ENCODE measurements around the gene VPS35.

Gene VPS35

GRCh38 chr16:46673320-46674013 lies 15.5 kb downstream of the VPS35 start:
- Mint-ChIP-seq H3K27ac (no peak overlapping the region), H3K36me3 (ENCODE audit: low read depth) (peaks cover 75% of the 10 kb centered on the region), H3K9me3 (no peaks in the 10 kb centered on the region), H3K4me3 (no peak overlapping the region), H3K4me1 (no peaks in the 10 kb centered on the region), H3K27me3 (ENCODE audit: low read depth) (no peaks in the 10 kb centered on the region)
- peak; percentile 60 to 84 (median 70) for TF ChIP-seq CTCF (IDR thresholded peaks at IDR 0.05; ENCODE audit: unreplicated experiment in 3 of 3)

DNA sequence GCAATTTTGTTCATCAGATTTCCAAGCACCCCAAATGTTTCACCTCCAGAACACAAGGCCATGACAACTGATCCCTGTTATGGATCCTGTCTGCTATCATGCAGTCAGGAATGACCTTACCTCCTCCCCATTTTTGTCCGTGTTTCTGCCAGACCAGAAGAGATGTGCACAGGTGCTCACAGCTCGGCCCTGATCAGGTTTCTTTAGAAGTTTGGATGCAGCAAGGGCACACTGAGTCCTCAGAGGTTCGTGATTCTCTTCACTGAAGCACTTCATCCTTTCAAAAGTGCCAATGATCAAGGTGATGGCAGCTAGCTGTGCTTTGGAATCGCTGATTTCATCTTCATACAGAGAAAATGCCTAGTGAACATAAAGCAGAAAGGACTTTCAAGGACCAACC lies 26.9 kb downstream of the VPS35 start:
- Mint-ChIP-seq H3K9me3 (no peaks in the 10 kb centered on the region), H3K27ac (no peak overlapping the region), H3K4me3 (no peak overlapping the region), H3K4me1 (no peaks in the 10 kb centered on the region), H3K36me3 (ENCODE audit: low read depth) (peaks cover 79% of the 10 kb centered on the region), H3K27me3 (ENCODE audit: low read depth) (no peaks in the 10 kb centered on the region)
- no peak for TF ChIP-seq CTCF (IDR thresholded peaks at IDR 0.05; ENCODE audit: unreplicated experiment in 3 of 3)

DNA sequence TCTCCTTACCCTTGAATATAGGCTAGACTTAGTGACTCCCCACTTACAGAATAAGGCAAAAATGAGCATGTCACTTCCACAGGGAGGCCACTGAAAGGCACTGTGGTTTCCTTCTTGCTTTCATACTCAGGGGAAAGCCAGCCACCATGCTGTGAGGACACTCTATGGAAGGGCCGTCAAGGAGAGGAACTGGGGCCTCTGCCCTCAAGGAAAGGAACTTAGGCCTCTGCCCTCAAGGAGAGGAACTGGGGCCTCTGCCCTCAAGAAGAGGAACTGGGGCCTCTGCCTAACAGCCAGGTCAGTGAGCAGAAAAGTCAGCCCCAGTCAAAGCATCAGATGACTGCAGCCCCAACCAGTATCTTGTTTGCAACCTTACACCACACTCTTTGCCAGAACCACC lies 30.1 kb downstream of the VPS35 start:
- Mint-ChIP-seq H3K4me1 (no peaks in the 10 kb centered on the region), H3K27ac (no peak overlapping the region), H3K9me3 (no peaks in the 10 kb centered on the region), H3K4me3 (no peak overlapping the region), H3K27me3 (ENCODE audit: low read depth) (no peaks in the 10 kb centered on the region), H3K36me3 (ENCODE audit: low read depth) (peaks cover 69% of the 10 kb centered on the region)
- no peak for TF ChIP-seq CTCF (IDR thresholded peaks at IDR 0.05; ENCODE audit: unreplicated experiment in 3 of 3)

DNA sequence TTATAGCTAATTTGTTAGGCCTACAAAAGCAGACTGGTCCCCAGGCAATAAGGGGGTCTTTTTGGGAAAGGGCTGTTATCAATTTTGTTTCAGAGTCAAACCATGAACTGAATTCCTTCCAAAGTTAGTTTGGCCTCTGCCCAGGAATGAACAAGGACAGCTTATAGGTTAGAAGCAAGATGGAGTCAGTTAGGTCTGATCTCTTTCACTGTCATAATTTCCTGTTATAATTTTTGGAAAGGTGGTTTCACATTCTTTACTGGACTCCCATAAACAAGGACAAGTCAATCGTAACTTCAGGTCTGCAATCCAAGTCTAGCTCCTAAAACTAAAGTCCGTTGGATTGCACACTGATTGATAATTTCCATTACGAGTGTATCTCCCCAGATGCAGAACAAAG lies 37.7 kb downstream of the VPS35 start:
- no peaks in the 10 kb centered on the region for H3K27me3 Mint-ChIP-seq (ENCODE audit: low read depth)
- TF ChIP-seq CTCF (IDR thresholded peaks at IDR 0.05; ENCODE audit: unreplicated experiment in 3 of 3) = no peak
- no peak overlapping the region for H3K4me3 Mint-ChIP-seq
- peaks cover 12% of the 10 kb centered on the region for H3K36me3 Mint-ChIP-seq (ENCODE audit: low read depth)
- H3K4me1 Mint-ChIP-seq = peaks cover 11% of the 10 kb centered on the region
- H3K9me3 Mint-ChIP-seq = peaks cover 3% of the 10 kb centered on the region
- peak overlapping the region in 1 of 3 experiments; percentile 88 for H3K27ac Mint-ChIP-seq

- TF ChIP-seq CTCF (IDR thresholded peaks at IDR 0.05; ENCODE audit: unreplicated experiment in 3 of 3) = no peak
Observed at GRCh38 chr16:46650254-46650623, 38.7 kb downstream of the VPS35 start.

More at GRCh38 chr16:46650254-46650623, 38.7 kb downstream of the VPS35 start:
- Mint-ChIP-seq H3K27ac (peak overlapping the region in 2 of 3 experiments; percentile 76 to 88), H3K4me1 (peaks cover 11% of the 10 kb centered on the region), H3K36me3 (ENCODE audit: low read depth) (peaks cover 4% of the 10 kb centered on the region), H3K4me3 (no peak overlapping the region), H3K27me3 (ENCODE audit: low read depth) (no peaks in the 10 kb centered on the region), H3K9me3 (peaks cover 10% of the 10 kb centered on the region)
